GM12872 (cell line): Measurements from ENCODE around the gene NEDD1.

Experiments
- TF ChIP-seq, protein P1 (sequence below): IDR thresholded peaks from 3 replicates; pipeline ENCODE4 v1.5.1; 2011; ENCODE audit warnings: low read depth, mild to moderate bottlenecking, low read length, moderate library complexity; ENCODE audit not compliant: insufficient read depth

The NEDD1 gene

GRCh38 chr12:96870946-96871345 is 36.1 kb upstream of the NEDD1 start:
- TF ChIP-seq, protein P1, sequence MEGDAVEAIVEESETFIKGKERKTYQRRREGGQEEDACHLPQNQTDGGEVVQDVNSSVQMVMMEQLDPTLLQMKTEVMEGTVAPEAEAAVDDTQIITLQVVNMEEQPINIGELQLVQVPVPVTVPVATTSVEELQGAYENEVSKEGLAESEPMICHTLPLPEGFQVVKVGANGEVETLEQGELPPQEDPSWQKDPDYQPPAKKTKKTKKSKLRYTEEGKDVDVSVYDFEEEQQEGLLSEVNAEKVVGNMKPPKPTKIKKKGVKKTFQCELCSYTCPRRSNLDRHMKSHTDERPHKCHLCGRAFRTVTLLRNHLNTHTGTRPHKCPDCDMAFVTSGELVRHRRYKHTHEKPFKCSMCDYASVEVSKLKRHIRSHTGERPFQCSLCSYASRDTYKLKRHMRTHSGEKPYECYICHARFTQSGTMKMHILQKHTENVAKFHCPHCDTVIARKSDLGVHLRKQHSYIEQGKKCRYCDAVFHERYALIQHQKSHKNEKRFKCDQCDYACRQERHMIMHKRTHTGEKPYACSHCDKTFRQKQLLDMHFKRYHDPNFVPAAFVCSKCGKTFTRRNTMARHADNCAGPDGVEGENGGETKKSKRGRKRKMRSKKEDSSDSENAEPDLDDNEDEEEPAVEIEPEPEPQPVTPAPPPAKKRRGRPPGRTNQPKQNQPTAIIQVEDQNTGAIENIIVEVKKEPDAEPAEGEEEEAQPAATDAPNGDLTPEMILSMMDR, result no peak

- TF ChIP-seq, protein P1, result no peak
Observed at GRCh38 chr12:96872961-96873360, 34.1 kb upstream of the NEDD1 start.

- TF ChIP-seq, protein P1, result no peak
Observed at GRCh38 chr12:96874211-96874610, 32.8 kb upstream of the NEDD1 start.

- TF ChIP-seq, protein P1, result no peak
Observed at GRCh38 chr12:96876966-96877365, 30.1 kb upstream of the NEDD1 start.

GRCh38 chr12:96878704-96879103 is 28.4 kb upstream of the NEDD1 start:
- TF ChIP-seq, protein P1, result no peak

DNA sequence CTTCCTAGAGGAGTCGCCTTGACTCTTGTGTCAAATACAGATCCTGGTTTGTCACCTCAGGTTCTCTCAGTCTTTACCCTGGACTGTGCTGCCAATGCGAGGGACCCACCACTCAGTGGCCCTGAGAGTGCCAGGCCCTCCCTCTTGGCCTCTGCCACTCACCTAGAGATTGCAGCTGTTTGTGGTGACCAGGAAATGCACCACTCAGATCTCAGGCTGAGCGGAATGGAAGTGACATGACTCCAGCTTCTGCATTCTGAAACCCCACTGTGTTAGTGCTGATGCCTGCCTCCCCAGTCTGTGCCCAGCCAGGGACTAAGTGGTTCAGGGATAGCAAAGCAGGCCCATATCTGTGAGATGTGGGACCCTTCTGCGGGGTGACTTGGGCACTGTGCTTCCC is 27.8 kb upstream of the NEDD1 start:
- TF ChIP-seq, protein P1, result no peak

DNA sequence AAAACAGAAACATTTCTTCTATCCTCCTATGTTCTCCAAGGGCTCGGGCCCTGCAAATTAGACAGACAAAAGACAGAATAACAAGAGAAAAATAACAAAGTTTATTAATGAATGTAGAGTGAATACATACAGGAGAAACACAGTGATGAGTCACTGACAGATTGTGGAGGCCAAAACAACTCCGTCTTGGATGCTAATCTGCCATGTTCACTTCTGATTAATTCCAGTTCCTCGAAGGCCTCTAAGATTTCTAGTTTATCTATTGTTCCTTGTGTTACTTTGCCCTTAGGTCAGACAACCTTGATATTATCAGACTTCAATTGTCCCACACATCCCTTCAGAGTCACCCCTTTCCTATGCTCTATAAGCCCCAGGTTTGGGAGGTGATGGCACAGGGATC is 26.8 kb upstream of the NEDD1 start:
- TF ChIP-seq, protein P1, result no peak

GRCh38 chr12:96881608-96882007 is 25.4 kb upstream of the NEDD1 start:
- TF ChIP-seq, protein P1, result no peak
